Inflammatory macrophage (primary cell): Measurements from ENCODE around the gene MACROD1.

ENCODE experiments used
- DNase-seq, 2 donors: peaks; one replicate each; pipeline ENCODE4 v3.0.0-alpha.2; 2020 to 2022

Gene MACROD1

GRCh38 chr11:64009710-64010109 is 156.2 kb downstream of the MACROD1 start:
- no peak for DNase-seq

DNA sequence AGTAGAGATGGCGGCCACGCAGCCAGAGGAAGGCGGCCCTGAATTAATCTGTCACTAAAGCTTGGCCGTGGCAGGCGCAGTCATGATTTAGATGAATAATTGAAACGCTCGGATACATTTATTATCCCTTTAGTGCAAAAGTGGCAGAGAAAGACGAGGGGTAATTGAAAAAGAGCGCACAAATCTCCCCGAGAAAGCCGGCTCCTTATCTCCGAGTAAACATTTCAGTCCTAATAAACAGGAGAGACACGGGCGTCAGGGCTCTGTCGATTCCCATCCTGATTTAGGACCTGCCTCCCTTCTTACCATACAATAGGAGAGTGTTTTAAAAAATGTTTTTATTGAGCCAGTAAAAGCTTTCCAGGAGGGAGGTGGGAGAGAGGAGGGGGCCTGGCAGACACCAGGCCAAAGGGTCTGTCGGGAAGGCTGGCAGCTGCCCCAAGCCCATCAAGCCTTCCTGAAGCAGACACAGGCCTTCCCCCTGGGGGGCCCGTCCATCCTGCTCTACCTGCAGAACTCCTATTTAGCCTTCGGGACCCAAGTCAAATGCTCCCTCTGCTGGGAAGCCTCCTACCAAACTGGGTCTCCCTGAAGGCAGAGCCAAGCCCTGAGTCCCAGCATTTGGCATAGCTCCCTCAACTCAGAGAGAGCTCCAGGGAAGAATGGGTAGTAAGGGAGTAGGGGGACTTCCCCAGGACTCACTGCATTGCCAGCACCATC is 156.8 kb downstream of the MACROD1 start:
- DNase-seq = no peak

DNA sequence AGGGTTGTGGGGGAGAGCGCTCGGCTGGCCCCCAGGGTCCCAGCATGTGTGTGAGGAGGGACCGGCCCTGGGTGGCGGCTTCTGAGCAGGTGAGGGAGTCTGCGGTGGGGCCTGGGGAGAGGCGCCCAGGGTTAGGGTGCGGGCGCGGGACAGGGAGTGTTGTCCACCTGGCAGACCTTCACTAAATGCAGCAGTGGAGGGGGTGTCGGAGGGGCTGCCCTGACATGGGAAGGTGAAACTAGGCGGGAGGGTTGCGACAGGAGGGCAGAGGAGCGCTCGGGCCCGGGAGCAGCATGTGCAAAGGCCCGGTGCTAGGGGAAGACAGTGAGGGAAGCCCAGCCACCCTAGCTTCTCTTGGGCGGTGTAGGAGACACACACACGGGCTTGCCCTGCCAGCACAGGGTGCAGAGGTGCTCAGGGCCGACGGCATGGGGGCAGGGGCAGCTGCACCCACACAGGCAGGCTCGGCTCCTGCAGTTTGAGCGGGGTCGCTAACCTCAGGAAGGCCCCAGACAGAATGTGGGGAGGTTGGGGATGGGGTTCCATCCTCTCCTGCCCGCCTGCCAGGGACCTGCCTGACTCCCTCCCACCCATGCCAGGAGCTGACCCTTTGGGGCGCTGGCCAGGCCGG is 157.5 kb downstream of the MACROD1 start:
- no peak for DNase-seq

DNA sequence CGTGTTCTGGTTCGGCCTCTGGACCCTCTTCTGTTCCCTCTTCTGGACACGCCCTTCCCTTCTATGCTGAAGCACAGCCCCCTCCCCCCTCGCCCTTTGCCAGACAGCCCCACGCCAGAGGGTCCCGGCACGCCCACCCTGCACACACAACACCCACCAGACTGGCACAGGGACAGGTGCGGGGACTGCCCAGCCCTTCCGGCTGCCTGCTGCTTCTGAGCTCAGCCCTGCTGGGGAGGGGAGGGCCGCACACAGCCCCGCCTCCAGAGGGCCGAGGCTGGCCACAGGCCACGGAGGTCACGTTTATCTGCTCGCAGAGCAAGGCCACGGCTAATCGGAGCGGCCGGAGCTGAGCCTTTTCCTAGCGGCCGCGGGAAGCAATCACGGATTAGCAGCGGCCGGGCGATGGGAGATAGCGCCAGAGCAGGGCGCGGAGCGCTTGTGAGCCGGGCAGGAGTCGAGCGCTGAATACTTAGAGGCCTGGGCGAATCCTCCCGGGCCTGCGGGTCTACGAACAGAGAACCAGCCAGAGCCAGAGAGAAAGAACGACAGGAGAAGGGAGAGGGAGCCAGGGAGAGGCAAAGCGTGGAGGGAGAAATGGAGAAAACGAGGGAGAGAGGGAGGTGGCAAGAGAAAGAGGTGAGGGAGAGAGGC is 158.2 kb downstream of the MACROD1 start:
- peak; percentile 62 to 67 for DNase-seq

DNA sequence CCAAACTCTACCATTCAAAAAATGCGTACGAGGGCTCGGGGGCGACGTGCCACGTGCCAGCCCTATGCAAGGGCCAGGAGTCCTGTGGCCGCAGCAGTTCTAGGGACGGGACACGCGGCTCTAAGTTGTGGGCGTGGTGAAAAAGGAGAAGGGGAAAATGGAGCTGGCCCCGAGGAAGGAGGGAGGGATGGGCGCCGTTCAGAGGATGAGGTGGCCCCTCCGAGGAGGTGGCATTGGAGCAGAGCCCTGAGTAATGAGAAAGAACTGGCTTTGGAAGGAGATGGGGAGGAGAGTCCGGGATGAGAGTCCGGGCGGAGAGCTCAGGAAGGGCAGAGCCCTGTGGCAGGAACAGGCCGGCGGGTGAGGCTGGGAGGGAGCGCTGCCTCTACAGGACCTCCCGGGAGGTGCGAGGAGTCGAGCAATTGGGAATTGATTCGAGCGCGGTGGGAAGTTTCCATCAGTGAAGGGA is 158.7 kb downstream of the MACROD1 start:
- DNase-seq = peak; percentile 44 to 49

DNA sequence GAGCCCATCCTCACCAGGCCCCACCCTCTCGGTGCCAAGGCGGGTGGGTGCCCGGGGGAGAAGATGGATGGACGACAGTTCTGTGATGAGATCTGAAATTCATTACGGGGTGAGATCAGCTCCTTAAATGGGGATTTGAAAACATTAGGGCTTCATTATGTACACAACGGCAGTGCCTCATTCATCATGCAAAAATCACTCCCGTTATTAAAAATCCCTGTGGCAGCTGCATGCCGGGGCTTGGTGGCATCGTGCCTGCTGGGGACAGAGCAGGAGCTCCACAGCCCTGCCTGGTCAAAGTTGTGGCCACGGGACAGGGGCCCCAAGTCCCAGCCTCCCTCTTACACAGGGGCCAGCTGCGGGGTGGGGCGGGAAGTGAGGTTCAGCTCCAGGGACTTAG is 159.5 kb downstream of the MACROD1 start:
- no peak for DNase-seq

DNA sequence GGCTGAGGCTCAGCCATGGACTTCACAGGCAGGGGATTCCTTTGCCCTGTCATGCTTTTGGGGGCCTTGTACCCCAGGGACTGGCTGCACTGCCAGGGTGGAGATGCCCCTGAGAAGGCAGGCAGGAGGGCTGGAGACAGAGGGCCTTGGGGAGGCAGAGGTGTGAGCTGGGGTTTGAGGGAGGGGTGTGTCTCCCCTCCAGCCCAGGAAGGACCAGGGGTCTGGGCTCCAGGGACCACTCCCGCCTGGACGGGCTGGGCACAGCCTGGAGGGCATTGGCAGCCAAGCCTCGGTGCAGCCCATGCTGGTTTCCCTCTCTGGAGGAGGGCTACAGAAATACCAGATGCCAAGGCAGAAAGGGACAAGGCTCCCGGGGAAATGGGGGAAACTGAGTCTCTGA is 160.2 kb downstream of the MACROD1 start:
- no peak for DNase-seq

DNA sequence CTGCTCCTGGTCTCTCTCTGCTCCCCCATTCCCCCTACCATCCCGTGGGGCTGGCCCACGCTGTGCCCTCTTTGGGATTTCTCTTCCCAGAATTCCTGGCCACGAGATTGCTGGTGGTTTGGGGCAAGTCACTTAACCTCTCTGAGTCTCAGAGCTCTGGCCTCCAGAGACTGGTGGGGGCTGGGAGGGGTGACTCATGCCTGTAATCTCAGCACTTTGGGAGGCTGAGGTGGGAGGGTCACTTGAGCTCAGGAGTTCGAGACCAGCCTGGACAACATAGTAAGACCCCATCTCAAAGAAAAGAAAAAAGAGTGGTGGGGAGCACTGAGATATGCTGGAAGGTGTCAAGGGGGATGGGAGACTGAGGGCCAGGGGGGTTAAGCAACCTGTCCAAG is 161.3 kb downstream of the MACROD1 start:
- no peak for DNase-seq

DNA sequence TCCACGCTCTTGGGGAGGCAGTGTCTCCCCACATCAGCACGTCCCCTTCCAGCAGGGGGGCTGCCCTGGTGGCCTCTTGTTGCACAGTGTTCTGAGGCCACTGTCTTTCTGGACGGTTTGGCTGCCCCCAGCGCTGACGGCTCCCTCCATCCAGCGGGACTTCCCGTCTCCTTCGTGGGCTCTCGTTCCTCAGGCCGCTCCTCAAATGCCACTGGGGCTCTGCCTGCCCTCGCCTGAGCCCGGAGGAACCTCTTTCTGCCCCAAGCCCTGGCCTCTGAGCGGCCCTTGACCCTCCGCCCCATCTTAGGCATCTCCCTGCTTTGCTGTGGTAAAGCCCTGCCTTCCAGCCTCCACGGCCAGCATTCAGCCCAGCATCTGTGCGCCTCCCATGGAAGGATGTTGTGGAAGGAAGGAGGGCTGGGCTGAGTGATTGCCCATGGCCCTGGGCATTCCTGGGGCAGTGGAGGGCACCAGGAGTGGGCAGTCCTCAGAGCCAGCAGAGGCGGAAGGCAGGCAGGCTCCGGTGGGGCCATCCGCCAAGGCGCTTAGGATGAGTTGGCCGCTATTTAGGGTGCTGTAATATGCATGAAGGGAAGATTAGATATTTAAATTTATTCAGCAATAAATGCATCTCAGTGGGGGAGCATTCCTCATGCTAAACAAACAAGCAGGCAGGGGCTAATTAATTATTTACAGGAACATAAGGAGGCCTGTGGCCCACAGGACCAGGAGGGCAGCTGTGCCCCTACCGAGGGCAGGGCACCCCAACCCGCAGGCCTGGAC is 161.9 kb downstream of the MACROD1 start:
- DNase-seq = no peak

DNA sequence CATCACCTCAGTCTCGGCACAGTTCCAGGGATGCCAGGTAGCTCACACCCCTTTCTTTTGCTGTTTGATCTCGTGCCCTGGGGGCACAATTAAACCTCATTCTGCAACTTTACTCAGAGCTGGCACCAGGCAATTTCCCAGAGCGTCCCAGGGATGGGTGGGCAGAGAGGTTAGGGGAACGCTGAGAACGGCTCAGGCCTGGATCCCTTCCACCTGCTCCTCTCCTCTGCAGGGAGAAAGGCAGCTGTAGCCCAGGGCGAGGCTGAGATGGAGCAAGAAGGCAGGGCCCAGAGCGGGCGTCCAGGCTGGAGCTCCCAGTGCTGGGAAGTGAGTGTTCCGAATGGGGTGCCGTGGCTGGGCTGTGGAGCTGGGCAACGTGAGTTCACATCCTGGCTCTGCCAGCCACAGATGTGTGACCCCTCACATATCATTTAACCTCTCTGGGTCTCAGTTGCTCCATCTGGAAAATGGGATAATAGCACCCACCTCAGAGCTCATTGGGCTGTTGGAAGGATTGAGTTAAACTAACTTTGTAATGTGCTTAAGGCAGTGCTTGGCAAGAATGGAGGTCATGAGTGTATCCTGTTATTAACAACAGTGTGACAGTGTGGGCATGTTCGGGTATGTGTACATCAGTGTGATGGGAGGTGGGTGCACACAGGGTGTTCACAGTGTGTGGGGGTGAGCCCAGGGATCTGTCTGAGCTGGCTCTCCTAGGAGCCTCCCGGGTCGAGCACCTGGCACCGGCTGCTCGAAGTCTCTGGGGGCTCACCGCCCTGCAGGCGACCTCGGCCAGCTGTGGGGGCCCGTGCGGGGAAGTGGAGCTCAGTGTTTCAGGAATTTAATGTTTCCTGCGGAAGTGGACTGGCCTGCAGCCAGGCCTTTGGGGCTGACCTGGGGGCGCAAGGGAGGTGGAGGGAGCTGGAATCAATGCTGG is 164.2 kb downstream of the MACROD1 start:
- DNase-seq = peak; percentile 31 to 49

- no peak for DNase-seq
Measured at GRCh38 chr11:64000740-64001483, 165.0 kb downstream of the MACROD1 start.

GRCh38 chr11:64000026-64000739 is 165.7 kb downstream of the MACROD1 start:
- DNase-seq = peak; percentile 77 to 78

GRCh38 chr11:63999349-64000025 is 166.4 kb downstream of the MACROD1 start:
- peak; percentile 31 to 44 for DNase-seq

DNA sequence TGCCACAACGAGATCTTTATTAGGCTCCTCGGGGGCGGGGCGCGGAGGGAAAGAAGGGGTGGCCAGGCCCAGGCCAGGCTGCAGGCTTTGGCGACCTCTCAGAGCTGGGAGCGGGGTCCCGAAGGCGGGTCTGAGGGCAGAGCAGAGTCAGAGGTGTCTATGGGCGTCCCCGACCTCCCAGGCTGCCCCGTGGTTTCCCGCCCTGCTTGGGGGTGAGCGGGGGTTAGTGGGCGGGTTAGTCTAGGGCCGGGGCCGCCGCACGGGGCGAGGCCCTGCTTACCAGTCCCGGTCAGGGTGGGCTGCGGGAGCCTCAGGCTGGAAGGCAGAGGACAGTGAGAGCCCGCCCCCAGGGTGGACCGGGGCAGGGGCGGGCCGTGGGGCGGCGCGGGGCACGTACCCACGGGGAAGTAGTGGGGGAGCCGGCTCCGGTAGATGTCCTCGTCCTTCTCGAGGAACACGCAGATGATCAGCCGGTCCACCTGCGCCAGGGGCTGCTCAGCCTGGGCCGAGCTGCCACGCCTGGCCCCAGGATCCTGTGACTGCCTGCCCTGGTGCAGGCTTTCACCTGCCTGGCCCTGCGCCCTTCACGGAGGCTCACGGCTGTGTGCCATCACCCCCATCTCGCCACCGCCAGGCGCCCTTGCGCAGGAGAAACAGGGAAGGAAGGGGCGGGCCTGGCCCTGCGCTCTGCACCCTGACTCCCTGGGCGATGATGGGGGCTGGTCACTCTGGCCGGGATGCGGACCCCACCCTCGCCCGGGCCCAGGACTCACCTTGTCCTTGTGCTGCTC is 167.2 kb downstream of the MACROD1 start:
- DNase-seq = peak; percentile 11 to 36

- no peak for DNase-seq
Measured at GRCh38 chr11:63997801-63998337, 168.0 kb downstream of the MACROD1 start.

DNA sequence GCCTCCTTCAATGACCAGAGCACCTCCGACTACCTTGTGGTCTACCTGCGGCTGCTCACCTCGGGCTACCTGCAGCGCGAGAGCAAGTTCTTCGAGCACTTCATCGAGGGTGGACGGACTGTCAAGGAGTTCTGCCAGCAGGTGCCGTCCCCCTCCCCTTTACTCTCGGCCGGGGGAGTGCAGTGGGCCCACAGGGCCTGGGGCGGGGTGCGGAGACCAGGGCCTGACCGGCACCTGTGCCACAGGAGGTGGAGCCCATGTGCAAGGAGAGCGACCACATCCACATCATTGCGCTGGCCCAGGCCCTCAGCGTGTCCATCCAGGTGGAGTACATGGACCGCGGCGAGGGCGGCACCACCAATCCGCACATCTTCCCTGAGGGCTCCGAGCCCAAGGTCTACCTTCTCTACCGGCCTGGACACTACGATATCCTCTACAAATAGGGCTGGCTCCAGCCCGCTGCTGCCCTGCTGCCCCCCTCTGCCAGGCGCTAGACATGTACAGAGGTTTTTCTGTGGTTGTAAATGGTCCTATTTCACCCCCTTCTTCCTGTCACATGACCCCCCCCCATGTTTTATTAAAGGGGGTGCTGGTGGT is 168.7 kb downstream of the MACROD1 start:
- DNase-seq = no peak

- no peak for DNase-seq
Measured at GRCh38 chr11:63996512-63996911, 169.4 kb downstream of the MACROD1 start.

GRCh38 chr11:63993993-63994392 is 171.9 kb downstream of the MACROD1 start:
- peak; percentile 64 to 68 for DNase-seq
